DOHH2 (cell line): ENCODE data around the gene HOXC12.

Source experiments
- EZH2phosphoT487 ChIP-seq: fragments of 200-600 bp; sonication (generic); IDR thresholded peaks from 2 replicates; pipeline ENCODE4 v1.6.1; 2017; ENCODE audit warnings: borderline replicate concordance, mild to moderate bottlenecking, antibody characterized with exemption, low read length, moderate library complexity, mixed read lengths
- TF ChIP-seq, protein P1 (sequence below): fragments of 200-600 bp; sonication (generic); IDR thresholded peaks from one replicate; pipeline ENCODE4 v1.5.1; 2014; ENCODE audit warnings: antibody characterized with exemption, mild to moderate bottlenecking, low read depth, low read length; ENCODE audit not compliant: poor library complexity, severe bottlenecking

GRCh38 chr12:54006559-54007220 lies 52.0 kb downstream of the HOXC12 start:
- TF ChIP-seq, protein P1, sequence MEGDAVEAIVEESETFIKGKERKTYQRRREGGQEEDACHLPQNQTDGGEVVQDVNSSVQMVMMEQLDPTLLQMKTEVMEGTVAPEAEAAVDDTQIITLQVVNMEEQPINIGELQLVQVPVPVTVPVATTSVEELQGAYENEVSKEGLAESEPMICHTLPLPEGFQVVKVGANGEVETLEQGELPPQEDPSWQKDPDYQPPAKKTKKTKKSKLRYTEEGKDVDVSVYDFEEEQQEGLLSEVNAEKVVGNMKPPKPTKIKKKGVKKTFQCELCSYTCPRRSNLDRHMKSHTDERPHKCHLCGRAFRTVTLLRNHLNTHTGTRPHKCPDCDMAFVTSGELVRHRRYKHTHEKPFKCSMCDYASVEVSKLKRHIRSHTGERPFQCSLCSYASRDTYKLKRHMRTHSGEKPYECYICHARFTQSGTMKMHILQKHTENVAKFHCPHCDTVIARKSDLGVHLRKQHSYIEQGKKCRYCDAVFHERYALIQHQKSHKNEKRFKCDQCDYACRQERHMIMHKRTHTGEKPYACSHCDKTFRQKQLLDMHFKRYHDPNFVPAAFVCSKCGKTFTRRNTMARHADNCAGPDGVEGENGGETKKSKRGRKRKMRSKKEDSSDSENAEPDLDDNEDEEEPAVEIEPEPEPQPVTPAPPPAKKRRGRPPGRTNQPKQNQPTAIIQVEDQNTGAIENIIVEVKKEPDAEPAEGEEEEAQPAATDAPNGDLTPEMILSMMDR = no peak
- TF ChIP-seq EZH2phosphoT487 = no peak; the same call in none of the 2 replicates
